ENCODE results near the gene KPTN. TPM values are rescaled to one million over a fixed set of nuclear protein-coding genes. Genes with fewer than 3 reads are reported as not detected.
A peak's percentile ranks its signal among the peaks of the same experiment; 100 is the strongest.

The KPTN gene
- total RNA-seq, 5 donors from 2014 or later (not counting 1 experiment from before 2014, with no cell fraction given) = 2.8 to 5.8 (median 5.4) TPM

DNA sequence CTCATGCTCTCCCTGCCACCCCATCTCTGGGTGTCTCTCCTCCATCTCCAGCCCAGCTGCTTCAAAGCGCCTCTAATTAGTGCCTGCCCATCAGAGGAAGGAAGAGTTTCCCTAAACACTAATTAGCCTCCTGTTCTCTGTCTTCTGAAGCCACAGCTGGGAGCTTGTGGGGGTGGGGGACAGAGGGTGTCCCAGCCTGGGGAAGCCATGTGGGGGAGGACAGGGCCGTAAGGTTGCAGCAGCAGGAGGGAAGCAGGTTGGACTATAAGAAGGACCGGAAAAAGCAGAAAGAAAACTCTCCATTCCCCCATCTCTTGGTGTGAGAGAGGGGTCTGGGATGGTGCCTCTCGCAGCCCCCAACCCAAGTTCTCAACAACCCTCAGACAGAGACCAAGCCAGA is 38.5 kb downstream of the KPTN start:
- Histone ChIP-seq H3K9me3 (no peaks in the 10 kb centered on the region), H3K36me3 (ENCODE audit: control insufficient read depth in 2 of 2, extremely low read depth in 1 of 2, insufficient read depth in 1 of 2, low read length in 1 of 2) (no peaks in the 10 kb centered on the region), H3K4me1 (ENCODE audit: control insufficient read depth in 1 of 2, extremely low read depth in 1 of 2, insufficient read depth in 2 of 2, low read length in 2 of 2) (peaks cover 15 to 49% of the 10 kb centered on the region in 2 experiments), H3K4me3 (ENCODE audit: control insufficient read depth in 1 of 2, extremely low read depth in 1 of 2, low read length in 1 of 2) (peak overlapping the region in 1 of 2 donors; percentile 48), H3K27ac (ENCODE audit: low read length) (no peak overlapping the region), H3K27me3 (replicated peaks in 1 of 2; ENCODE audit: control insufficient read depth in 2 of 2, extremely low read depth in 1 of 2, insufficient read depth in 2 of 2, low read length in 1 of 2) (peaks cover 2 to 84% of the 10 kb centered on the region in 2 experiments)
- no CpG with 5 or more reads among the region's 4 CpGs for WGBS (ENCODE audit: insufficient coverage)
- Mint-ChIP-seq H3K4me1 (peaks cover 41 to 52% (median 46%) of the 10 kb centered on the region in 3 donors), H3K36me3 (no peaks in the 10 kb centered on the region), H3K27ac (peak overlapping the region in 1 of 2 donors; percentile 28), H3K27me3 (peaks cover 65 to 67% of the 10 kb centered on the region in 2 donors), H3K4me3 (peak overlapping the region; percentile 52 to 87 (median 63)), H3K9me3 (no peaks in the 10 kb centered on the region)
- DNase-seq (no peak), ATAC-seq (replicated peaks in 1 of 4) (no peak)
- POLR2A ChIA-PET = no interaction called here
- CTCF ChIA-PET = interaction anchor here in 1 of 2 donors (0.5 to 1.8 kb wide), 3 partner anchors 9 to 87 kb away, joined by 3 to 8 read pairs (median 3); no protein-coding TSS in a partner anchor

GRCh38 chr19:47444388-47444821 is 39.6 kb downstream of the KPTN start:
- H3K4me3 Mint-ChIP-seq = peak overlapping the region in 2 of 3 donors; percentile 45 to 87
- H3K27ac Mint-ChIP-seq = no peak overlapping the region
- POLR2A ChIA-PET = no interaction called here
- Histone ChIP-seq H3K27ac (ENCODE audit: low read length) (no peak overlapping the region), H3K36me3 (ENCODE audit: control insufficient read depth in 2 of 2, extremely low read depth in 1 of 2, insufficient read depth in 1 of 2, low read length in 1 of 2) (no peaks in the 10 kb centered on the region), H3K4me1 (ENCODE audit: control insufficient read depth in 1 of 2, extremely low read depth in 1 of 2, insufficient read depth in 2 of 2, low read length in 2 of 2) (peaks cover 15 to 49% of the 10 kb centered on the region in 2 experiments), H3K4me3 (ENCODE audit: control insufficient read depth in 1 of 2, extremely low read depth in 1 of 2, low read length in 1 of 2) (peak overlapping the region in 1 of 2 donors; percentile 17), H3K9me3 (no peaks in the 10 kb centered on the region), H3K27me3 (replicated peaks in 1 of 2; ENCODE audit: control insufficient read depth in 2 of 2, extremely low read depth in 1 of 2, insufficient read depth in 2 of 2, low read length in 1 of 2) (peaks cover 2 to 89% of the 10 kb centered on the region in 2 experiments)
- no peaks in the 10 kb centered on the region for H3K36me3 Mint-ChIP-seq
- ATAC-seq (replicated peaks in 1 of 4) (peak in 2 of 4 experiments; percentile 5 to 16), DNase-seq (peak in 25 of 35 experiments; percentile 10 to 67 (median 37))
- CTCF ChIA-PET = interaction anchor here in 1 of 2 donors (0.9 kb wide), 1 partner anchor 16 kb away, joined by 3 read pairs; no protein-coding TSS in a partner anchor
- peaks cover 41 to 52% (median 46%) of the 10 kb centered on the region in 3 donors for H3K4me1 Mint-ChIP-seq
- no peaks in the 10 kb centered on the region for H3K9me3 Mint-ChIP-seq
- H3K27me3 Mint-ChIP-seq = peaks cover 66 to 75% of the 10 kb centered on the region in 2 donors
- WGBS (ENCODE audit: insufficient coverage) = 13% methylated on average over 11 of the region's 22 CpGs

GRCh38 chr19:47443331-47443730 is 40.7 kb downstream of the KPTN start:
- ATAC-seq (replicated peaks in 1 of 4) = no peak
- Mint-ChIP-seq H3K36me3 (no peaks in the 10 kb centered on the region), H3K9me3 (no peaks in the 10 kb centered on the region), H3K4me3 (peak overlapping the region in 1 of 3 donors; percentile 87), H3K27ac (peak overlapping the region in 1 of 2 donors; percentile 37), H3K27me3 (peaks cover 69 to 72% of the 10 kb centered on the region in 2 donors), H3K4me1 (peaks cover 41 to 51% (median 46%) of the 10 kb centered on the region in 3 donors)
- no peak overlapping the region for H3K4me3 ChIP-seq (ENCODE audit: control insufficient read depth in 1 of 2, extremely low read depth in 1 of 2, low read length in 1 of 2)
- H3K9me3 ChIP-seq = no peaks in the 10 kb centered on the region
- 30% methylated on average over 12 of the region's 12 CpGs for WGBS (ENCODE audit: insufficient coverage)
- H3K27ac ChIP-seq (ENCODE audit: low read length) = no peak overlapping the region
- peaks cover 2 to 95% of the 10 kb centered on the region in 2 experiments for H3K27me3 ChIP-seq (replicated peaks in 1 of 2; ENCODE audit: control insufficient read depth in 2 of 2, extremely low read depth in 1 of 2, insufficient read depth in 2 of 2, low read length in 1 of 2)
- ChIA-PET CTCF (no interaction called here), POLR2A (no interaction called here)
- H3K4me1 ChIP-seq (ENCODE audit: control insufficient read depth in 1 of 2, extremely low read depth in 1 of 2, insufficient read depth in 2 of 2, low read length in 2 of 2) = peaks cover 15 to 49% of the 10 kb centered on the region in 2 experiments
- no peaks in the 10 kb centered on the region for H3K36me3 ChIP-seq (ENCODE audit: control insufficient read depth in 2 of 2, extremely low read depth in 1 of 2, insufficient read depth in 1 of 2, low read length in 1 of 2)
- no peak for DNase-seq

DNA sequence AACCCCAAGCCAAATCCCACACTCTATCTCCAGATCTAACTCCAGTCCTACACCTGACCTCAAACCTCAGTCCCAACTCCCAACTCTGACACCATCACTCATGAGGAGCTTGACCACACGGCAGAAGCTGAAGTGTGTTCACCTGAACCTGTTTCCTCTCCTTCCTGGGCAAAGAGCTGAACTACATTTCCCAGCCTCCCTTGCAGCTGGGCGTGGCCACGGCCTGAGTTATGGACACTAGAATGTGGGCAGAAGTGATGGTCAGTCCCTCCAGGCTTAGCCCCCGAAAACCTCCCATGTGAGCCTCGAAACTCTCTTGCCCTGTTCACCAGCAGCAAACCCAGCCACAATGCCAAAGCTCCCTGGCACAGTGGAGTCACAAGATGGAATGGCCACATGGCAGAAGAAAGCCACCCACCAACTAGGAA is 45.2 kb downstream of the KPTN start:
- no peak for DNase-seq
- H3K4me1 ChIP-seq (ENCODE audit: control insufficient read depth in 1 of 2, extremely low read depth in 1 of 2, insufficient read depth in 2 of 2, low read length in 2 of 2) = peaks cover 0 to 32% of the 10 kb centered on the region in 2 experiments
- H3K4me1 Mint-ChIP-seq = peaks cover 19 to 33% (median 29%) of the 10 kb centered on the region in 3 donors
- 10% methylated on average over 2 of the region's 5 CpGs for WGBS (ENCODE audit: insufficient coverage)
- ATAC-seq (replicated peaks in 1 of 4) = no peak
- H3K27ac ChIP-seq (ENCODE audit: low read length) = no peak overlapping the region
- no peaks in the 10 kb centered on the region for H3K9me3 Mint-ChIP-seq
- no peaks in the 10 kb centered on the region for H3K36me3 Mint-ChIP-seq
- no peaks in the 10 kb centered on the region for H3K9me3 ChIP-seq
- no peaks in the 10 kb centered on the region for H3K36me3 ChIP-seq (ENCODE audit: control insufficient read depth in 2 of 2, extremely low read depth in 1 of 2, insufficient read depth in 1 of 2, low read length in 1 of 2)
- H3K27me3 ChIP-seq (replicated peaks in 1 of 2; ENCODE audit: control insufficient read depth in 2 of 2, extremely low read depth in 1 of 2, insufficient read depth in 2 of 2, low read length in 1 of 2) = peaks cover 2 to 94% of the 10 kb centered on the region in 2 experiments
- no peak overlapping the region for H3K4me3 ChIP-seq (ENCODE audit: control insufficient read depth in 1 of 2, extremely low read depth in 1 of 2, low read length in 1 of 2)
- CTCF ChIA-PET = interaction anchor here in 1 of 2 donors (0.5 kb wide), 1 partner anchor 25 kb away, joined by 4 read pairs; no protein-coding TSS in a partner anchor
- POLR2A ChIA-PET = no interaction called here
- H3K27ac Mint-ChIP-seq = no peak overlapping the region
- no peak overlapping the region for H3K4me3 Mint-ChIP-seq
- H3K27me3 Mint-ChIP-seq = peaks cover 57 to 61% of the 10 kb centered on the region in 2 donors

GRCh38 chr19:47437500-47437899 is 46.5 kb downstream of the KPTN start:
- Mint-ChIP-seq H3K27ac (no peak overlapping the region), H3K27me3 (peaks cover 44 to 50% of the 10 kb centered on the region in 2 donors), H3K36me3 (no peaks in the 10 kb centered on the region), H3K4me3 (no peak overlapping the region), H3K9me3 (no peaks in the 10 kb centered on the region), H3K4me1 (peaks cover 9 to 23% (median 16%) of the 10 kb centered on the region in 3 donors)
- Histone ChIP-seq H3K9me3 (no peaks in the 10 kb centered on the region), H3K27me3 (replicated peaks in 1 of 2; ENCODE audit: control insufficient read depth in 2 of 2, extremely low read depth in 1 of 2, insufficient read depth in 2 of 2, low read length in 1 of 2) (peaks cover 2 to 84% of the 10 kb centered on the region in 2 experiments), H3K27ac (ENCODE audit: low read length) (no peak overlapping the region), H3K36me3 (ENCODE audit: control insufficient read depth in 2 of 2, extremely low read depth in 1 of 2, insufficient read depth in 1 of 2, low read length in 1 of 2) (no peaks in the 10 kb centered on the region), H3K4me1 (ENCODE audit: control insufficient read depth in 1 of 2, extremely low read depth in 1 of 2, insufficient read depth in 2 of 2, low read length in 2 of 2) (peaks cover 0 to 23% of the 10 kb centered on the region in 2 experiments), H3K4me3 (ENCODE audit: control insufficient read depth in 1 of 2, extremely low read depth in 1 of 2, low read length in 1 of 2) (no peak overlapping the region)
- DNase-seq (no peak), ATAC-seq (replicated peaks in 1 of 4) (no peak)
- ChIA-PET CTCF (interaction anchor here in 1 of 2 donors (1.0 to 1.3 kb wide), 2 partner anchors 9 to 262 kb away, joined by 6 to 23 read pairs; no protein-coding TSS in a partner anchor), POLR2A (no interaction called here)
- 45% methylated on average over 5 of the region's 12 CpGs for WGBS (ENCODE audit: insufficient coverage)

- DNase-seq = peak; percentile 53 to 91 (median 78)
- no peak overlapping the region for H3K4me3 ChIP-seq (ENCODE audit: control insufficient read depth in 1 of 2, extremely low read depth in 1 of 2, low read length in 1 of 2)
- H3K27me3 Mint-ChIP-seq = peaks cover 40 to 51% of the 10 kb centered on the region in 2 donors
- ATAC-seq (replicated peaks in 1 of 4) = peak; percentile 89 to 94 (median 93)
- peaks cover 9 to 23% (median 16%) of the 10 kb centered on the region in 3 donors for H3K4me1 Mint-ChIP-seq
- no peaks in the 10 kb centered on the region for H3K36me3 Mint-ChIP-seq
- no peaks in the 10 kb centered on the region for H3K9me3 ChIP-seq
- no peak overlapping the region for H3K27ac ChIP-seq (ENCODE audit: low read length)
- H3K4me3 Mint-ChIP-seq = peak overlapping the region in 2 of 3 donors; percentile 9 to 17
- peaks cover 0 to 23% of the 10 kb centered on the region in 2 experiments for H3K4me1 ChIP-seq (ENCODE audit: control insufficient read depth in 1 of 2, extremely low read depth in 1 of 2, insufficient read depth in 2 of 2, low read length in 2 of 2)
- peaks cover 2 to 83% of the 10 kb centered on the region in 2 experiments for H3K27me3 ChIP-seq (replicated peaks in 1 of 2; ENCODE audit: control insufficient read depth in 2 of 2, extremely low read depth in 1 of 2, insufficient read depth in 2 of 2, low read length in 1 of 2)
- no peak overlapping the region for H3K27ac Mint-ChIP-seq
- ChIA-PET CTCF (interaction anchor here (0.5 to 1.7 kb wide), 11 partner anchors 9 to 307 kb away, joined by 3 to 26 read pairs (median 6); partner anchors contain the start of gene NAPA (in 1 of the 2)), POLR2A (no interaction called here)
- 49% methylated on average over 13 of the region's 17 CpGs for whole genome bisulfite sequencing (ENCODE audit: insufficient coverage)
- no peaks in the 10 kb centered on the region for H3K36me3 ChIP-seq (ENCODE audit: control insufficient read depth in 2 of 2, extremely low read depth in 1 of 2, insufficient read depth in 1 of 2, low read length in 1 of 2)
- no peaks in the 10 kb centered on the region for H3K9me3 Mint-ChIP-seq
Measured at GRCh38 chr19:47436712-47437401, 47.2 kb downstream of the KPTN start.

Measured in T-cell (primary cell).